ENCODE measurements around the gene HPS4. TPM values are rescaled to one million over a fixed set of nuclear protein-coding genes. Genes with fewer than 3 reads are reported as not detected.
"Not testable (repeated sequence)": the region's sequence is repeated elsewhere in the genome, so short reads cannot be mapped to it uniquely, and the experiment has no call there.

The HPS4 gene
- total RNA-seq, 1 experiment from 2014 or later = 46.1 TPM

GRCh38 chr22:26418620-26419019 lies 65.0 kb downstream of the HPS4 start:
- H3K4me2 ChIP-seq (ENCODE audit: low read depth, low read length, poor library complexity, severe bottlenecking) = no peak overlapping the region
- peaks cover 8% of the 10 kb centered on the region for H3K9me3 ChIP-seq (ENCODE audit: low read length)
- H3K4me1 ChIP-seq (ENCODE audit: low read length) = no peaks in the 10 kb centered on the region
- H3K9ac ChIP-seq (ENCODE audit: low read length) = no peak overlapping the region
- no peaks in the 10 kb centered on the region for H3K79me2 ChIP-seq (ENCODE audit: low read length)
- H3K36me3 ChIP-seq (ENCODE audit: insufficient read depth, low read length) = no peaks in the 10 kb centered on the region; the same call in 1 of the 2 replicates
- no peaks in the 10 kb centered on the region for H3K27me3 ChIP-seq (ENCODE audit: low read length)
- DNase-seq = no peak
- no peak overlapping the region for H2AFZ ChIP-seq (ENCODE audit: low read length)
- no peaks in the 10 kb centered on the region for H4K20me1 ChIP-seq (ENCODE audit: insufficient read depth, low read depth, low read length)
- H3K9me2 ChIP-seq (replicated peaks; ENCODE audit: insufficient read depth, low read length) = no peaks in the 10 kb centered on the region
- no peak overlapping the region for H3K27ac ChIP-seq (ENCODE audit: low read length)
- H3K4me3 ChIP-seq (ENCODE audit: low read length) = no peak overlapping the region

GRCh38 chr22:26417406-26417805 lies 66.2 kb downstream of the HPS4 start:
- Histone ChIP-seq H3K9me2 (replicated peaks; ENCODE audit: insufficient read depth, low read length) (no peaks in the 10 kb centered on the region), H3K79me2 (ENCODE audit: low read length) (no peaks in the 10 kb centered on the region), H2AFZ (ENCODE audit: low read length) (no peak overlapping the region), H3K4me1 (ENCODE audit: low read length) (no peaks in the 10 kb centered on the region), H3K27me3 (ENCODE audit: low read length) (no peaks in the 10 kb centered on the region), H3K27ac (ENCODE audit: low read length) (no peak overlapping the region), H3K9me3 (ENCODE audit: low read length) (no peaks in the 10 kb centered on the region), H3K9ac (ENCODE audit: low read length) (no peak overlapping the region), H4K20me1 (ENCODE audit: insufficient read depth, low read depth, low read length) (no peaks in the 10 kb centered on the region), H3K36me3 (ENCODE audit: insufficient read depth, low read length) (no peaks in the 10 kb centered on the region), H3K4me2 (ENCODE audit: low read depth, low read length, poor library complexity, severe bottlenecking) (no peak overlapping the region), H3K4me3 (ENCODE audit: low read length) (no peak overlapping the region)
- no peak for DNase-seq

GRCh38 chr22:26416670-26417276 lies 66.8 kb downstream of the HPS4 start:
- Histone ChIP-seq H3K27ac (ENCODE audit: low read length) (no peak overlapping the region), H3K9me3 (ENCODE audit: low read length) (no peaks in the 10 kb centered on the region), H3K36me3 (ENCODE audit: insufficient read depth, low read length) (no peaks in the 10 kb centered on the region), H4K20me1 (ENCODE audit: insufficient read depth, low read depth, low read length) (no peaks in the 10 kb centered on the region), H3K9ac (ENCODE audit: low read length) (no peak overlapping the region), H3K4me3 (ENCODE audit: low read length) (no peak overlapping the region), H3K9me2 (replicated peaks; ENCODE audit: insufficient read depth, low read length) (no peaks in the 10 kb centered on the region), H2AFZ (ENCODE audit: low read length) (no peak overlapping the region), H3K4me1 (ENCODE audit: low read length) (no peaks in the 10 kb centered on the region), H3K27me3 (ENCODE audit: low read length) (no peaks in the 10 kb centered on the region), H3K4me2 (ENCODE audit: low read depth, low read length, poor library complexity, severe bottlenecking) (no peak overlapping the region), H3K79me2 (ENCODE audit: low read length) (no peaks in the 10 kb centered on the region)
- DNase-seq = no peak

GRCh38 chr22:26416256-26416655 lies 67.3 kb downstream of the HPS4 start:
- no peaks in the 10 kb centered on the region for H4K20me1 ChIP-seq (ENCODE audit: insufficient read depth, low read depth, low read length)
- no peaks in the 10 kb centered on the region for H3K4me1 ChIP-seq (ENCODE audit: low read length)
- H3K9ac ChIP-seq (ENCODE audit: low read length) = no peak overlapping the region
- no peaks in the 10 kb centered on the region for H3K36me3 ChIP-seq (ENCODE audit: insufficient read depth, low read length)
- H3K27ac ChIP-seq (ENCODE audit: low read length) = no peak overlapping the region
- no peak overlapping the region for H3K4me3 ChIP-seq (ENCODE audit: low read length)
- no peaks in the 10 kb centered on the region for H3K79me2 ChIP-seq (ENCODE audit: low read length)
- H3K9me3 ChIP-seq (ENCODE audit: low read length) = no peaks in the 10 kb centered on the region
- H3K9me2 ChIP-seq (replicated peaks; ENCODE audit: insufficient read depth, low read length) = no peaks in the 10 kb centered on the region
- no peaks in the 10 kb centered on the region for H3K27me3 ChIP-seq (ENCODE audit: low read length)
- no peak for DNase-seq
- H3K4me2 ChIP-seq (ENCODE audit: low read depth, low read length, poor library complexity, severe bottlenecking) = no peak overlapping the region
- no peak overlapping the region for H2AFZ ChIP-seq (ENCODE audit: low read length)

GRCh38 chr22:26414347-26414746 lies 69.2 kb downstream of the HPS4 start:
- H3K9me2 ChIP-seq (replicated peaks; ENCODE audit: insufficient read depth, low read length) = no peaks in the 10 kb centered on the region
- H2AFZ ChIP-seq (ENCODE audit: low read length) = no peak overlapping the region
- no peaks in the 10 kb centered on the region for H3K79me2 ChIP-seq (ENCODE audit: low read length)
- no peak overlapping the region for H3K4me3 ChIP-seq (ENCODE audit: low read length)
- no peak overlapping the region for H3K9ac ChIP-seq (ENCODE audit: low read length)
- no peaks in the 10 kb centered on the region for H3K27me3 ChIP-seq (ENCODE audit: low read length)
- H3K36me3 ChIP-seq (ENCODE audit: insufficient read depth, low read length) = no peaks in the 10 kb centered on the region
- no peak overlapping the region for H3K4me2 ChIP-seq (ENCODE audit: low read depth, low read length, poor library complexity, severe bottlenecking)
- no peaks in the 10 kb centered on the region for H3K9me3 ChIP-seq (ENCODE audit: low read length)
- no peak for DNase-seq
- H3K27ac ChIP-seq (ENCODE audit: low read length) = no peak overlapping the region
- H4K20me1 ChIP-seq (ENCODE audit: insufficient read depth, low read depth, low read length) = no peaks in the 10 kb centered on the region
- no peaks in the 10 kb centered on the region for H3K4me1 ChIP-seq (ENCODE audit: low read length)

GRCh38 chr22:26410386-26410785 lies 73.2 kb downstream of the HPS4 start:
- Histone ChIP-seq H4K20me1 (ENCODE audit: insufficient read depth, low read depth, low read length) (no peaks in the 10 kb centered on the region), H3K9ac (ENCODE audit: low read length) (no peak overlapping the region), H3K9me3 (ENCODE audit: low read length) (no peaks in the 10 kb centered on the region), H3K36me3 (ENCODE audit: insufficient read depth, low read length) (no peaks in the 10 kb centered on the region), H2AFZ (ENCODE audit: low read length) (no peak overlapping the region), H3K4me3 (ENCODE audit: low read length) (no peak overlapping the region), H3K4me1 (ENCODE audit: low read length) (no peaks in the 10 kb centered on the region), H3K9me2 (replicated peaks; ENCODE audit: insufficient read depth, low read length) (no peaks in the 10 kb centered on the region), H3K27me3 (ENCODE audit: low read length) (no peaks in the 10 kb centered on the region), H3K79me2 (ENCODE audit: low read length) (no peaks in the 10 kb centered on the region), H3K27ac (ENCODE audit: low read length) (no peak overlapping the region), H3K4me2 (ENCODE audit: low read depth, low read length, poor library complexity, severe bottlenecking) (no peak overlapping the region)
- DNase-seq = no peak

GRCh38 chr22:26409719-26410335 lies 73.8 kb downstream of the HPS4 start:
- no peaks in the 10 kb centered on the region for H3K36me3 ChIP-seq (ENCODE audit: insufficient read depth, low read length)
- no peak overlapping the region for H3K27ac ChIP-seq (ENCODE audit: low read length)
- H3K27me3 ChIP-seq (ENCODE audit: low read length) = no peaks in the 10 kb centered on the region
- H3K9me2 ChIP-seq (replicated peaks; ENCODE audit: insufficient read depth, low read length) = no peaks in the 10 kb centered on the region
- no peak overlapping the region for H2AFZ ChIP-seq (ENCODE audit: low read length)
- peaks cover 3% of the 10 kb centered on the region for H3K4me1 ChIP-seq (ENCODE audit: low read length)
- H4K20me1 ChIP-seq (ENCODE audit: insufficient read depth, low read depth, low read length) = no peaks in the 10 kb centered on the region
- H3K4me3 ChIP-seq (ENCODE audit: low read length) = no peak overlapping the region
- H3K9me3 ChIP-seq (ENCODE audit: low read length) = no peaks in the 10 kb centered on the region
- no peaks in the 10 kb centered on the region for H3K79me2 ChIP-seq (ENCODE audit: low read length)
- no peak for DNase-seq
- H3K9ac ChIP-seq (ENCODE audit: low read length) = no peak overlapping the region
- H3K4me2 ChIP-seq (ENCODE audit: low read depth, low read length, poor library complexity, severe bottlenecking) = no peak overlapping the region

GRCh38 chr22:26408562-26409220 lies 74.9 kb downstream of the HPS4 start:
- H3K9me3 ChIP-seq (ENCODE audit: low read length); H3K4me3 ChIP-seq (ENCODE audit: low read length); H3K36me3 ChIP-seq (ENCODE audit: insufficient read depth, low read length); H3K9ac ChIP-seq (ENCODE audit: low read length); H2AFZ ChIP-seq (ENCODE audit: low read length); H3K79me2 ChIP-seq (ENCODE audit: low read length); H3K27me3 ChIP-seq (ENCODE audit: low read length); H3K27ac ChIP-seq (ENCODE audit: low read length); H3K4me2 ChIP-seq (ENCODE audit: low read depth, low read length, poor library complexity, severe bottlenecking); H4K20me1 ChIP-seq (ENCODE audit: insufficient read depth, low read depth, low read length); H3K9me2 ChIP-seq (replicated peaks; ENCODE audit: insufficient read depth, low read length); DNase-seq: not testable (repeated sequence)
- peaks cover 12% of the 10 kb centered on the region for H3K4me1 ChIP-seq (ENCODE audit: low read length)

Data from Karpas-422 (cell line).